Measurements from ENCODE around the gene TM4SF5. TPM values are rescaled to one million over a fixed set of nuclear protein-coding genes. Genes with fewer than 3 reads are reported as not detected.

Gene TM4SF5
- total RNA-seq, 2 experiments from 2014 or later: not detected

DNA sequence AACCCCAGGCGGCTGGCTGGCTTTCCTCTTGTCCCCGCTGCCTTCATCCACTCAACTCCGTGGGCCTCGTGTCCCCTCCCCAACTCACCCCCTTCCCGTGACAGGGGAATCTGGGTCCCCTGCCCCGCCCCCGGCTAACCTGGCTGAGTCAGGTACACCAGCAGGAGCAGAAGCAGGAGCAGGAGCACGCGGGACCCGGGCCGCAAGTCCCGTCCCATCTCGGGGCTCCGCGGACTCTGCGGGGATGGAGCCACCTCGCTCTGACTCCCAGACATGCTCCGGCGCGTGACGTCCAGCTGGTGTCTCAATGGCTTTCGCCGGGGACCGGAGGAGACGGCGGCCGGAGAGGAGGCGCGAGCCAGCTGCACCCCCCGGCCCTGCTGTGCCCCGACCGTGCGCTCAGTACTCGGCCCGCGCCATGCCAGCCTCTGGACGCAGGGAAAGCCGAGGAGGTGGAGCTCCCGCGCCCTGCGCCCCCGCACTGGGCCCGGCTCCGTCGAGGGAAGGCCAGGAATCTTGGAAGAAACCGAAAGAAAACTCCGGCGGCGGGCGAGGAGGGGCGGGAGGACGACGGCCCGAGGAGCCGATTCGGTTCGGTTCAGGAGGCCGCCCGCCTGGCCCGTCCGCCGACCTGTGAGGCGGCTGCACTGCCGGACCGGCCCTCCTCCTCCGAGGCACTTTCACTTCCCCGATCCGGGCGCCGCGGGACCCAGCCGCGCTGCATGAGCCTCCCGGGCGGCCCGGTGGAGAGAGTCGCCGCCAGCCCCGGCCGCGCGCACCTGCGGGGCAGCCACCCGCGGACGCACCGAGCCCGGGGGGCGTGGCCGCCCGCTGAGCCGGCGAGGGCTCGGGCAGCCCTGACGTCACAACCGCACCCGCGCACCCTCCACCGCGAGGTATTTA is 32.3 kb upstream of the TM4SF5 start, which contains the start of the genes CXCL16 and ZMYND15:
TSS of gene CXCL16 (minus strand) at position 807 of the 903 bp plus-strand sequence. CDS start at position 218, 589 bp downstream.
TSS of gene ZMYND15 (plus strand) at position 712 of the 903 bp plus-strand sequence. CDS start 716 bp downstream, outside the sequence.
- CTCF ChIA-PET: interaction anchor here (2.0 kb wide), 1 partner anchor 51 kb away, joined by 9 read pairs; no protein-coding TSS in a partner anchor
- Mint-ChIP-seq H3K27ac (peak within 1 kb of the TSS; percentile 57), H3K27me3 (ENCODE audit: low read depth) (peaks cover 19% of the 10 kb centered on the region), H3K4me3 (peak within 1 kb of the TSS; percentile 77), H3K4me1 (ENCODE audit: low read depth) (peaks cover 23% of the 10 kb centered on the region), H3K36me3 (ENCODE audit: low read depth) (no peaks in the 10 kb centered on the region), H3K9me3 (ENCODE audit: insufficient read depth) (no peaks in the 10 kb centered on the region)
- DNase-seq (peak; percentile 59), ATAC-seq (peak; percentile 81)
- POLR2A ChIA-PET: no interaction called here

DNA sequence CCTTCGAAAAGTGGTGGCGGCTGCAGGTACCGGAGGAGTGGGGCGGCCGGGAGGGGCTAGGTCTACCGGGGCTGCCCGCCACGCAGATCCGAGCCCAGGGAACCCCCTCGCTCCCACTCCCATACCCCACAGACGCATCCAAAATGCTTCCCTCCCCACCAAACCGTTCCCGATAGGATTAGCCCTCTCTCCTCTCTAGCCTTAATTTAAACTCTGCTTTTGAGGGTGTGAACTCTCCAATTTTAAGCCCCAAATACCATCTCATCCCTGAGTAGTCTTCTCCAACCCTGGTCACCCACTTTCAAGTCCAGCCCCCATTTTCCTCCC is 31.7 kb upstream of the TM4SF5 start:
- H3K36me3 Mint-ChIP-seq (ENCODE audit: low read depth): no peaks in the 10 kb centered on the region
- H3K27me3 Mint-ChIP-seq (ENCODE audit: low read depth): peaks cover 19% of the 10 kb centered on the region
- H3K4me3 Mint-ChIP-seq: peak overlapping the region; percentile 69
- POLR2A ChIA-PET: no interaction called here
- CTCF ChIA-PET: no interaction called here
- peak overlapping the region; percentile 40 for H3K27ac Mint-ChIP-seq
- no peak for DNase-seq
- no peaks in the 10 kb centered on the region for H3K9me3 Mint-ChIP-seq (ENCODE audit: insufficient read depth)
- no peak for ATAC-seq
- H3K4me1 Mint-ChIP-seq (ENCODE audit: low read depth): peaks cover 23% of the 10 kb centered on the region

GRCh38 chr17:4740584-4740983 is 31.1 kb upstream of the TM4SF5 start:
- ChIA-PET CTCF (no interaction called here), POLR2A (interaction anchor here (0.5 to 0.8 kb wide), 2 partner anchors 25 to 30 kb away, joined by 3 read pairs; no protein-coding TSS in a partner anchor)
- Mint-ChIP-seq H3K27me3 (ENCODE audit: low read depth) (peaks cover 19% of the 10 kb centered on the region), H3K9me3 (ENCODE audit: insufficient read depth) (no peaks in the 10 kb centered on the region), H3K4me1 (ENCODE audit: low read depth) (peaks cover 27% of the 10 kb centered on the region), H3K36me3 (ENCODE audit: low read depth) (no peaks in the 10 kb centered on the region), H3K27ac (peak overlapping the region; percentile 40), H3K4me3 (peak overlapping the region; percentile 69)
- ATAC-seq (no peak), DNase-seq (no peak)

DNA sequence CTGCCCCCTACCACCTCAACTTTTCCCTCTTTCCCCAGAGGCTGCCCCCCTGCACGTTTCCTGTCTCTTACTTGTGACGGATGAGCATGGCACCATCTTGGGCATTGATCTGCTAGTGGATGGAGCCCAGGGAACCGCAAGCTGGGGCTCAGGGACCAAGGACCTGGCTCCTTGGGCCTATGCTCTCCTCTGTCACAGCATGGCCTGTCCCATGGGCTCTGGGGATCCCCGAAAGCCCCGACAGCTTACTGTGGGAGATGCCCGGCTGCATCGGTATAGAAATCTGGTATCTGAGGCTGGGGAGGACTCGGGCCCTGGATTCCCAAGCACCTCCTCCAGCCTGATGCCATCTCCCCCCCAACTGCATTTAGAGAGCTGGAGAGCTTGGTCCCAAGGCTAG is 30.1 kb upstream of the TM4SF5 start:
- CTCF ChIA-PET: no interaction called here

GRCh38 chr17:4742133-4742532 is 29.6 kb upstream of the TM4SF5 start:
- Mint-ChIP-seq H3K4me1 (ENCODE audit: low read depth) (peaks cover 21% of the 10 kb centered on the region), H3K27ac (no peak overlapping the region), H3K36me3 (ENCODE audit: low read depth) (no peaks in the 10 kb centered on the region), H3K9me3 (ENCODE audit: insufficient read depth) (no peaks in the 10 kb centered on the region), H3K4me3 (no peak overlapping the region), H3K27me3 (ENCODE audit: low read depth) (peaks cover 19% of the 10 kb centered on the region)
- DNase-seq (no peak), ATAC-seq (no peak)
- ChIA-PET POLR2A (no interaction called here), CTCF (no interaction called here)

More for the DNA sequence above, 30.1 kb upstream of the TM4SF5 start:
- ATAC-seq (no peak), DNase-seq (no peak)
- Mint-ChIP-seq H3K9me3 (ENCODE audit: insufficient read depth) (no peaks in the 10 kb centered on the region), H3K4me1 (ENCODE audit: low read depth) (peaks cover 21% of the 10 kb centered on the region), H3K27ac (no peak overlapping the region), H3K4me3 (no peak overlapping the region), H3K27me3 (ENCODE audit: low read depth) (peaks cover 19% of the 10 kb centered on the region), H3K36me3 (ENCODE audit: low read depth) (no peaks in the 10 kb centered on the region)
- POLR2A ChIA-PET: no interaction called here

GRCh38 chr17:4742629-4743028 is 29.1 kb upstream of the TM4SF5 start:
- Mint-ChIP-seq H3K36me3 (ENCODE audit: low read depth) (no peaks in the 10 kb centered on the region), H3K27me3 (ENCODE audit: low read depth) (peaks cover 19% of the 10 kb centered on the region), H3K27ac (no peak overlapping the region), H3K9me3 (ENCODE audit: insufficient read depth) (no peaks in the 10 kb centered on the region), H3K4me1 (ENCODE audit: low read depth) (peaks cover 24% of the 10 kb centered on the region), H3K4me3 (no peak overlapping the region)
- POLR2A ChIA-PET: interaction anchor here (0.6 kb wide), 1 partner anchor 54 kb away, joined by 5 read pairs; no protein-coding TSS in a partner anchor
- ATAC-seq (no peak), DNase-seq (no peak)
- CTCF ChIA-PET: interaction anchor here (1.0 kb wide), 1 partner anchor 48 kb away, joined by 3 read pairs; no protein-coding TSS in a partner anchor

GRCh38 chr17:4743216-4743615 is 28.5 kb upstream of the TM4SF5 start:
- DNase-seq: no peak
- ChIA-PET POLR2A (interaction anchor here (0.6 kb wide), 1 partner anchor 53 kb away, joined by 5 read pairs; no protein-coding TSS in a partner anchor), CTCF (interaction anchor here (0.6 to 1.0 kb wide), 2 partner anchors 47 to 948 kb away, joined by 3 read pairs; no protein-coding TSS in a partner anchor)
- no peak overlapping the region for H3K4me3 Mint-ChIP-seq
- peaks cover 20% of the 10 kb centered on the region for H3K27me3 Mint-ChIP-seq (ENCODE audit: low read depth)
- H3K9me3 Mint-ChIP-seq (ENCODE audit: insufficient read depth): no peaks in the 10 kb centered on the region
- H3K4me1 Mint-ChIP-seq (ENCODE audit: low read depth): peaks cover 28% of the 10 kb centered on the region
- no peak for ATAC-seq
- H3K27ac Mint-ChIP-seq: no peak overlapping the region
- no peaks in the 10 kb centered on the region for H3K36me3 Mint-ChIP-seq (ENCODE audit: low read depth)

- no peak overlapping the region for H3K4me3 Mint-ChIP-seq
- H3K27ac Mint-ChIP-seq: no peak overlapping the region
- CTCF ChIA-PET: no interaction called here
- POLR2A ChIA-PET: interaction anchor here (0.8 kb wide), 1 partner anchor 46 kb away, joined by 3 read pairs; no protein-coding TSS in a partner anchor
- H3K27me3 Mint-ChIP-seq (ENCODE audit: low read depth): peaks cover 19% of the 10 kb centered on the region
- H3K9me3 Mint-ChIP-seq (ENCODE audit: insufficient read depth): no peaks in the 10 kb centered on the region
- no peaks in the 10 kb centered on the region for H3K36me3 Mint-ChIP-seq (ENCODE audit: low read depth)
- no peak for ATAC-seq
- no peak for DNase-seq
- peaks cover 28% of the 10 kb centered on the region for H3K4me1 Mint-ChIP-seq (ENCODE audit: low read depth)
These were observed 27.8 kb upstream of the TM4SF5 start for GRCh38 chr17:4743898-4744297.

DNA sequence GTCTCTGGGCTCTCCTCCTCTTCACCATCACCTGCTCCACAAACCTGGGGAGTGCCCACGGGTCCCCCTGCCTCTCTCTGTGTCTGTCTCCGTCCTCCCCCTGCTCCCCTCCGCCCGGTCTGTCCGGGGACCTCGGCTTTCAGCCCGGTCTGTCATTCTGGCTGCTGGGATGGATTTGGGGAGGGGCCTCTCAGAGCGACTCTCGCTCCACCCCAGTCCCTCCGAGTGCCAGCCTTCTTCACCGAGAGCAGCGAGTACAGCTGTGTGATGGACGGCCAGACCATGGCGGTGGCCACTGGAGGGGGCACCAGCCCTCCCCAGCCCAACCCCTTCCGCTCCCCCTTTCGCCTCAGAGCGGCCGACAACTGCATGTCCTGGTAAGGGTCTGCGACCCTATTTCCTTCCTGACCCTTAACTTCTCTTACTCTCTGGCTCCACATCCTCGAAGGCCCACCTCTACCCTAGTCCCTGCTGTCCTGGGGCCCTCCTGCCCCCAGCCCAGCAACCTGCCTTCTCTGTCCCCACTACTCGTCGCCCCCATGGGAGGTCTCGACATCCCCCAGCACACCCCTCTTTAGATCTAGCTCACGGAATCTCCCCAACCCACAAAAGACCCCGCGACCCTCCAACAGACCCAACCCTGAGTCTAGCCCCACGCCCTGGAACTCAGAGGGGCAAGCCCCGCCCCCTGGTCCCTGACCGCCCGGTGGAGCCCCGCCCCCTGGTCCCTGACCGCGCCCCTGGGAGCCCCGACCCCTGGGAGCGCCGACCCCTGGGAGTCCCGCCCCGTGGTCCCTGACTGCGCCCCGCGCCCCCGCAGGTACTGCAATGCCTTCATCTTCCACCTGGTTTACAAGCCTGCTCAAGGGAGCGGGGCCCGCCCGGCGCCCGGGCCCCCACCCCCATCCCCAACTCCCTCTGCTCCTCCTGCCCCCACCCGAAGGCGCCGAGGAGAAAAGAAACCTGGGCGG is 26.4 kb upstream of the TM4SF5 start:
- H3K4me1 Mint-ChIP-seq (ENCODE audit: low read depth): peaks cover 22% of the 10 kb centered on the region
- ATAC-seq (no peak), DNase-seq (no peak)
- CTCF ChIA-PET: interaction anchor here (0.7 kb wide), 1 partner anchor 158 kb away, joined by 3 read pairs; the partner anchor contains the start of gene CHRNE
- H3K36me3 Mint-ChIP-seq (ENCODE audit: low read depth): no peaks in the 10 kb centered on the region
- no peaks in the 10 kb centered on the region for H3K9me3 Mint-ChIP-seq (ENCODE audit: insufficient read depth)
- POLR2A ChIA-PET: no interaction called here
- peaks cover 20% of the 10 kb centered on the region for H3K27me3 Mint-ChIP-seq (ENCODE audit: low read depth)
- H3K27ac Mint-ChIP-seq: no peak overlapping the region
- no peak overlapping the region for H3K4me3 Mint-ChIP-seq

DNA sequence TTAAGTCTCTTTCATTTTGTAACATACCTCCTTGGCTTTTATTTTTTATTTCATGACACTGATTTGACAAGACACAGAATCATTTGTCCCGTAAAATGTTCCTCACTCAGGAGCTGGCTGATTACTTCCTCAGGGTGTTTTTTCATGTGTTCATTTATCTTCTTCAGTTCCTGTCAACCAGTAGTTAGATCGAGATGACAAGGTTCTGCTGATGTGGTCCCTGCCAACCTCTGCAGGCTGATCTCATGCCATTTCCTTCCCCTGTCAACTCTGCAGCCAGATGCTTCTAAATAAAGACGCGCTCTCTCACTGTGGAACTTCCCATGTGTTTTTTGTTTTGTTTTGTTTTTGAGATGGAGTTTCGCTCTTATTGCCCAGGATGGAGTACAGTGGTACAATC is 23.8 kb upstream of the TM4SF5 start:
- Mint-ChIP-seq H3K4me1 (ENCODE audit: low read depth) (peaks cover 20% of the 10 kb centered on the region), H3K4me3 (peak overlapping the region; percentile 70), H3K9me3 (ENCODE audit: insufficient read depth) (no peaks in the 10 kb centered on the region), H3K36me3 (ENCODE audit: low read depth) (no peaks in the 10 kb centered on the region), H3K27me3 (ENCODE audit: low read depth) (peaks cover 24% of the 10 kb centered on the region), H3K27ac (peak overlapping the region; percentile 75)
- ATAC-seq (peak; percentile 88), DNase-seq (peak; percentile 63)
- POLR2A ChIA-PET: no interaction called here
- CTCF ChIA-PET: interaction anchor here (1.0 to 2.5 kb wide), 3 partner anchors 15 to 42 kb away, joined by 3 to 14 read pairs (median 9); no protein-coding TSS in a partner anchor

GRCh38 chr17:4748686-4749085 is 23.0 kb upstream of the TM4SF5 start:
- peaks cover 26% of the 10 kb centered on the region for H3K27me3 Mint-ChIP-seq (ENCODE audit: low read depth)
- POLR2A ChIA-PET: interaction anchor here (1.1 kb wide), 1 partner anchor 58 kb away, joined by 3 read pairs; the partner anchor contains the start of gene PLD2

More at GRCh38 chr17:4748686-4749085, 23.0 kb upstream of the TM4SF5 start:
- H3K36me3 Mint-ChIP-seq (ENCODE audit: low read depth): no peaks in the 10 kb centered on the region
- CTCF ChIA-PET: interaction anchor here (1.0 to 2.5 kb wide), 3 partner anchors 16 to 41 kb away, joined by 3 to 14 read pairs (median 9); no protein-coding TSS in a partner anchor
- no peak for ATAC-seq
- H3K9me3 Mint-ChIP-seq (ENCODE audit: insufficient read depth): no peaks in the 10 kb centered on the region
- no peak for DNase-seq
- no peak overlapping the region for H3K27ac Mint-ChIP-seq
- no peak overlapping the region for H3K4me3 Mint-ChIP-seq
- H3K4me1 Mint-ChIP-seq (ENCODE audit: low read depth): peaks cover 20% of the 10 kb centered on the region

Measured in activated CD8-positive, alpha-beta T cell treated with anti-CD3 and anti-CD28 coated beads, Interleukin-2, amount 10 ng/mL, durations not matched to agents 7 days and 5 days (primary cell).